ENCODE data around the gene SLC6A19. TPM values are rescaled to one million over a fixed set of nuclear protein-coding genes. Genes with fewer than 3 reads are reported as not detected.

SLC6A19 gene
- total and polyA plus RNA-seq, 2 of the 4 experiments (the other 2 are of a cell fraction), result not detected

GRCh38 chr5:1214163-1214935 is 13.0 kb downstream of the SLC6A19 start:
- Histone ChIP-seq H2BK20ac (ENCODE audit: low read depth, low read length) (no peak overlapping the region), H3K27ac (ENCODE audit: insufficient read depth, low read length) (no peak overlapping the region), H2AFZ (replicated peaks; ENCODE audit: low read length, poor library complexity) (no peak overlapping the region), H2BK120ac (ENCODE audit: low read depth, low read length) (no peak overlapping the region), H3K9me3 (ENCODE audit: control insufficient read depth, insufficient read depth, low read length) (peaks cover 22% of the 10 kb centered on the region), H3K9ac (ENCODE audit: low read depth, low read length) (no peak overlapping the region), H2BK5ac (ENCODE audit: low read depth, low read length, poor library complexity, severe bottlenecking) (no peak overlapping the region), H2AK9ac (replicated peaks; ENCODE audit: low read depth, low read length, poor library complexity) (no peak overlapping the region), H3K9me1 (ENCODE audit: insufficient read depth, low read length) (peaks cover 6% of the 10 kb centered on the region; the same call in 1 of the 2 replicates), H3K79me1 (ENCODE audit: low read depth in 1 of 2, low read length in 2 of 2) (no peaks in the 10 kb centered on the region), H3K27me3 (ENCODE audit: control insufficient read depth, insufficient read depth, low read length) (peaks cover 2% of the 10 kb centered on the region; the same call in 1 of the 2 replicates), H2BK15ac (ENCODE audit: low read depth, low read length) (no peak overlapping the region), H4K8ac (ENCODE audit: low read depth in 2 of 2, low read length in 2 of 2) (no peak overlapping the region), H3K4me1 (ENCODE audit: control insufficient read depth, insufficient read depth, low read length) (no peaks in the 10 kb centered on the region), H3K4me3 (ENCODE audit: insufficient read depth, low read depth, low read length) (no peak overlapping the region), H3K18ac (ENCODE audit: low read depth, low read length) (no peak overlapping the region), H3K23ac (ENCODE audit: low read depth, low read length) (no peak overlapping the region), H3K36me3 (ENCODE audit: control insufficient read depth, insufficient read depth, low read length) (no peaks in the 10 kb centered on the region), H3K4ac (ENCODE audit: low read depth, low read length) (no peak overlapping the region), H4K20me1 (ENCODE audit: insufficient read depth, low read length) (no peaks in the 10 kb centered on the region), H3K56ac (ENCODE audit: extremely low read depth, insufficient read depth, low read length) (no peak overlapping the region), H4K91ac (ENCODE audit: insufficient read depth, low read depth, low read length) (no peak overlapping the region), H3K4me2 (ENCODE audit: low read depth, low read length) (no peak overlapping the region), H4K5ac (ENCODE audit: low read depth, low read length) (no peak overlapping the region), H2AK5ac (ENCODE audit: low read depth, low read length) (no peak overlapping the region), H3K14ac (replicated peaks; ENCODE audit: low read depth, low read length) (no peak overlapping the region)
- WGBS, 2 experiments (ENCODE audit: extremely low coverage in 2 of 2, insufficient read length in 1 of 2), result 47% methylated on average over 3 of the region's 22 CpGs; no CpG with 5 or more reads in 1 of the 2 experiments
- in situ Hi-C loops (cut with MboI; ENCODE audit: low sequenced_read_pairs) (no loop called here), dilution Hi-C loops (cut with HindIII; ENCODE audit: low sequenced_read_pairs, unreplicated experiment) (no loop called here), intact Hi-C loops (cut with micrococcal nuclease) (no loop called here)
- ATAC-seq (ENCODE audit: low read depth), result no peak
- POLR2A ChIA-PET (ENCODE audit: unreplicated experiment), result no interaction called here
- TF ChIP-seq ELK1 (IDR thresholded peaks at IDR 0.05; ENCODE audit: borderline replicate concordance, low read depth, low read length) (no peak), CHD1 (IDR thresholded peaks at IDR 0.05; ENCODE audit: low read depth, low read length) (no peak), CEBPB (IDR thresholded peaks at IDR 0.05; ENCODE audit: low read depth, low read length) (no peak), BHLHE40 (IDR thresholded peaks at IDR 0.05; ENCODE audit: low read depth, low read length) (no peak)
- CTCF ChIA-PET, result no interaction called here
- no peak for DNase-seq
- no TSS peak for BruUV-seq (replicated peaks)

Measured in IMR-90 (cell line).